ENCODE measurements around the gene ST7. TPM values are rescaled to one million over a fixed set of nuclear protein-coding genes. Genes with fewer than 3 reads are reported as not detected.

Gene ST7
- total RNA-seq, 4 donors from 2014 or later = 16.2 to 38.6 (median 22.5) TPM

GRCh38 chr7:116970238-116970910 is 17.1 kb downstream of the ST7 start:
- TF ChIP-seq CTCF (IDR thresholded peaks at IDR 0.05; ENCODE audit: low read depth) = no peak

GRCh38 chr7:116971869-116972268 is 18.6 kb downstream of the ST7 start:
- TF ChIP-seq CTCF (IDR thresholded peaks at IDR 0.05; ENCODE audit: low read depth) = no peak

- TF ChIP-seq CTCF (IDR thresholded peaks at IDR 0.05; ENCODE audit: low read depth) = no peak
Measured at GRCh38 chr7:116977172-116977571, 23.9 kb downstream of the ST7 start.

- TF ChIP-seq CTCF (IDR thresholded peaks at IDR 0.05; ENCODE audit: low read depth) = no peak
Measured at GRCh38 chr7:116978006-116978405, 24.7 kb downstream of the ST7 start.

GRCh38 chr7:116979430-116979829 is 26.1 kb downstream of the ST7 start:
- no peak for TF ChIP-seq CTCF (IDR thresholded peaks at IDR 0.05; ENCODE audit: low read depth)

- no peak for TF ChIP-seq CTCF (IDR thresholded peaks at IDR 0.05; ENCODE audit: low read depth)
Measured at GRCh38 chr7:116980354-116980753, 27.1 kb downstream of the ST7 start.

GRCh38 chr7:116981939-116982338 is 28.6 kb downstream of the ST7 start:
- no peak for TF ChIP-seq CTCF (IDR thresholded peaks at IDR 0.05; ENCODE audit: low read depth)
